Breast epithelium (tissue), 3 donors: Measurements from ENCODE around the gene XAF1.

Experiments used
- POLR2A ChIP-seq: fragments of 450-650 bp; IDR thresholded peaks from one replicate; pipeline ENCODE4 v1.6.1; 2016; ENCODE audit warnings: antibody characterized with exemption, mild to moderate bottlenecking, moderate library complexity
- POLR2AphosphoS5 ChIP-seq, 3 donors: sonication (generic); formaldehyde crosslinking; IDR thresholded peaks; one replicate each; pipeline ENCODE4 v1.6.1; 2017; ENCODE audit warnings: antibody characterized with exemption in 3 of 3
- TF ChIP-seq, protein P1 (sequence below), 3 donors: fragments of 450-650 bp; IDR thresholded peaks; one replicate each; pipeline ENCODE4 v1.5.1; 2016 to 2017; ENCODE audit warnings: antibody characterized with exemption in 3 of 3, mild to moderate bottlenecking in 3 of 3, moderate library complexity in 3 of 3

DNA sequence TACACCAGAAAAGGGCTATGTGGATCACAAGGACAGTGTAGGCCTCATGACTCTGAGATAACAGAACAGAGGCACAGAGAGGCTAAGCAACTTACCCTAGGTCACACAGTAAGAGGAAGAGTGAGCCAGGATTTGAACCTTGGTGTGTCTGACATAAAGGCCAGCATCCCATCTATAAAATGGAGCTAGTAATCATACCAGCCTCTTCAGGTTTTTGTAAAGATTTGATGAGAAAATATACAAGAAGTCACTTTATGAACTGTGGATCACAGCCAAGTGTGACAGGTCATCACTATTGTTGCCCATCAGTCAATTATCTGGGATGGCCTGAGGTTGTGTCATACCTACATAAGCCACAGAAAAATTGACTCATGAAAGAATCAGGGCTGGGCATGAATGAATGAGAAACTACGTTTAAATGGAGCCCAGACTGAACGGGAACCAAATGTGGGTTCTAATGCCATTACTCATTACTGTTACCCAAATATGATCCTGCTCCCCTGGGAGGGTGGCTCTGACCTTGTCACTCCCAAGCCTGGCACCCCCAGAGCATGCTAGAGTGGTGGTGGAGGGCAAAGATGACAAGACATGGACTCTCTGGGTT is 41.1 kb downstream of the XAF1 start:
- TF ChIP-seq, protein P1, sequence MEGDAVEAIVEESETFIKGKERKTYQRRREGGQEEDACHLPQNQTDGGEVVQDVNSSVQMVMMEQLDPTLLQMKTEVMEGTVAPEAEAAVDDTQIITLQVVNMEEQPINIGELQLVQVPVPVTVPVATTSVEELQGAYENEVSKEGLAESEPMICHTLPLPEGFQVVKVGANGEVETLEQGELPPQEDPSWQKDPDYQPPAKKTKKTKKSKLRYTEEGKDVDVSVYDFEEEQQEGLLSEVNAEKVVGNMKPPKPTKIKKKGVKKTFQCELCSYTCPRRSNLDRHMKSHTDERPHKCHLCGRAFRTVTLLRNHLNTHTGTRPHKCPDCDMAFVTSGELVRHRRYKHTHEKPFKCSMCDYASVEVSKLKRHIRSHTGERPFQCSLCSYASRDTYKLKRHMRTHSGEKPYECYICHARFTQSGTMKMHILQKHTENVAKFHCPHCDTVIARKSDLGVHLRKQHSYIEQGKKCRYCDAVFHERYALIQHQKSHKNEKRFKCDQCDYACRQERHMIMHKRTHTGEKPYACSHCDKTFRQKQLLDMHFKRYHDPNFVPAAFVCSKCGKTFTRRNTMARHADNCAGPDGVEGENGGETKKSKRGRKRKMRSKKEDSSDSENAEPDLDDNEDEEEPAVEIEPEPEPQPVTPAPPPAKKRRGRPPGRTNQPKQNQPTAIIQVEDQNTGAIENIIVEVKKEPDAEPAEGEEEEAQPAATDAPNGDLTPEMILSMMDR (IDR thresholded peaks at IDR 0.05): no peak
- TF ChIP-seq POLR2A (no peak), POLR2AphosphoS5 (IDR thresholded peaks at IDR 0.05) (no peak)
